Islet of Langerhans (tissue), 1 donor: Measurements from ENCODE around the gene RPL13A.
"Not testable (repeated sequence)": the region's sequence is repeated elsewhere in the genome, so short reads cannot be mapped to it uniquely, and the experiment has no call there.

Experiments
- FAIRE-seq: peaks from one replicate; lab custom pipeline; 2011; peaks lifted over from hg19 to GRCh38; lab: Jason Lieb, UNC

RPL13A gene

DNA sequence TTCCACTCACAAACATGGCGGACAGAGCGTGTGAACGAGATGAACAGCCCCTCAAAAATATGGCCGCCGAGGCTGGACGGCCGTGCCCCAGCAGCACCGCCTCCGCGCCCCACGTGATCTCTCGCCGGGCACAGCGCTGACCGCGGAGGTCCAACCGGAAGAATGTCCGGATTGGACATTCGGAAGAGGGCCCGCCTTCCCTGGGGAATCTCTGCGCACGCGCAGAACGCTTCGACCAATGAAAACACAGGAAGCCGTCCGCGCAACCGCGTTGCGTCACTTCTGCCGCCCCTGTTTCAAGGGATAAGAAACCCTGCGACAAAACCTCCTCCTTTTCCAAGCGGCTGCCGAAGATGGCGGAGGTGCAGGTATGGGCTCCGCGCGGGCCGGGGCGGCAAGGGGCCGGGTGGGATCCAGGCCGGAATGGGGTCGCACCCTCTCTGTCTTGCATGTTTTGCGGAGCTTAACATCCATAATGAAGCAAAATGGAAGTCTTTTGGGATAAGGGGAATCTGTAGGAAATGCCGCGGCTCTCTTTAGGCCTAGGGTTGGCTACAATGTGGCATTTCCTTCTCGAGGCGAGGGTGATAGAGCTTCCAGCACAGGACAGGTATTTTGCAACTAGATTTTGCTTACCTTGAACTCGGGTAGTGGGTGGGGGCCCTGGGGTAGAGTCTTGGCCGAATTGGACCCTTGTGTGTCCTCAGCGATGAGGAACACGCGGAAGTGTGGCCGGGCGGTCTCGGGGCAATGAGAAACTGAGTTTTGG, at the start of gene RPL13A:
Gene RPL13A, plus strand, starts transcription at position 332 of the 769 bp plus-strand sequence. Its CDS starts 22 bp downstream, at position 354.
- FAIRE-seq: peak; percentile 85

GRCh38 chr19:49438261-49438660, 49.1 kb upstream of the RPL13A start:
- no peak for FAIRE-seq

GRCh38 chr19:49439836-49440235, 47.6 kb upstream of the RPL13A start:
- FAIRE-seq: no peak

DNA sequence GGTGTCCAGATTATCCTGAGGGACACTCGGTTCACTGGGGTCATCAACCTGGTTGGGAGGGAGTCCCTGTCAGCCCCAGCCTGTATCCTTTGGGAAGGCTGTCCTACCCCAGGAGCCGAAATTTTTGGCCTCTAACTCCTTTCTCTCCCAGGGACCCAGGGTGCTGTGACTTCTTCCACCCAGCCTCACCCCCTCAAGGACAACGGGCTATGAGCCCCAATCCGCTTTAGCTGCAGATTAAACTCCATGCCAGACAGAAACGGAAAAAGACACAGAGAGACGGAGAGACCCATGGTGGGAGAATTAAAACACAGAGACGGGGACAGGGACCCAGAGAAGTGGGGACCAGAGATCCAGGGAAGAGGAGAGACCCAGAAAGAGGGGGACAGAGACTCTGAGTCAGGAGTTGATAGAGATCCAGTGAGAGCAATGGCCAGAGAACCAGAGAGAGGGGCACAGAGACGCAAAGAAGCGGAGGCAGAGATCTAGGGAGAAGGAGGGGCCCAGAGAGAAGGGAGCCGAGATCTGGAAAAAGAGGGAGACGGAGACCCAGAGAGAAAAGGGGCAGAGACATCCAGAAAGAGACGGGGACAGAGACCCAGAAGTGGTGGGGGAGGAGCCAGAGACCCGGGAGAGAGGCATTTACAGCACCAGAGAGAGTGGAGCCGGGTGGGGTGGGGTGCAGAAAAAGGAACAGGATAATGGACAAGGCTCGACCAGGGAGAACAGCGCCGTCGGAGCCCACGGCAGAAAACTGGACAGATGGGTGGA, 46.8 kb upstream of the RPL13A start:
- FAIRE-seq: no peak

GRCh38 chr19:49441210-49441959, 46.0 kb upstream of the RPL13A start, which contains the start of gene SLC17A7:
Gene SLC17A7 (minus strand): TSS chr19:49441527. CDS start chr19:49441379, 148 bp downstream.
- FAIRE-seq: no peak

GRCh38 chr19:49441960-49442350, 45.5 kb upstream of the RPL13A start:
- FAIRE-seq: no peak

- no peak for FAIRE-seq
These were observed 45.1 kb upstream of the RPL13A start for GRCh38 chr19:49442354-49442753.

GRCh38 chr19:49442771-49443365, 44.5 kb upstream of the RPL13A start:
- FAIRE-seq: no peak

DNA sequence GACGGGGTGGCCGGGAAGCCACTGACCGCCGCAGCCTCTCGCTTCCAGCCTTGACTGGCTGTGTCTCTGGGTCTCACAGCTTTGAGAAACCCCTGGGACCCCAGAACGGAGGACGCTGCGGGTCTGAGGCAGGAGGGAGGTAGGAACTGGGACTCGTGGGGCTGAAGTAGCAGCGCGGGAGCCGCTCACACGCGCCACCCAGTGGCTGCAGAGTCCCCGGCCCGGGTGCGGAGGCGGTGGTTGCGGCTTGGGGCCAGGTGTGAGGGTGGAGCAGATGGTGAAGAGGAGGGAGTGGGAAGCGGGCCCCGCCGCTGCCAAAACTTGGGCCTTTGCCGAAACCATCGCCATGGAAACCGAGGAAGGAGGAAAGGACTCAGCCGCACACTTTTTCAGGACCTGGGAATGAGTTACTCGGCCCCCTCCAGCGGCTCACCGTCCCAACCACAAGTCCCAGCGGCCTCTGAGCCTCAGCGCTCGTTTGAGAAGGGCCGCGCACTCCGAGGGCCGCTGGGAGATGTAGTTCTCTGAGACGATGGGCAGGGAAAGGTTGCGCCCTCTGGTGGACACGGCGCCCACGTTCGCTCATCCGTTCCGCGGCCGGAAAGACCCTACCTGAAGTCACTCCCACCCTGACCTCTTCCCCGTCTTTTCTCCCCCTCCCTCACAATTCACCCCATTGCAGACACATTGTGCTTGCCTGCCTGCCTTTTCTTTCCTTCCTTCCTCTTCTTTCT, 43.9 kb upstream of the RPL13A start:
- FAIRE-seq: no peak

GRCh38 chr19:49444100-49444700, 43.2 kb upstream of the RPL13A start:
- FAIRE-seq: not testable (repeated sequence)

GRCh38 chr19:49445997-49446396, 41.4 kb upstream of the RPL13A start:
- no peak for FAIRE-seq

- no peak for FAIRE-seq
These were observed 39.6 kb upstream of the RPL13A start for GRCh38 chr19:49447485-49448431.

GRCh38 chr19:49448432-49448786, 39.0 kb upstream of the RPL13A start:
- FAIRE-seq: no peak

GRCh38 chr19:49450405-49450804, 37.0 kb upstream of the RPL13A start:
- no peak for FAIRE-seq

DNA sequence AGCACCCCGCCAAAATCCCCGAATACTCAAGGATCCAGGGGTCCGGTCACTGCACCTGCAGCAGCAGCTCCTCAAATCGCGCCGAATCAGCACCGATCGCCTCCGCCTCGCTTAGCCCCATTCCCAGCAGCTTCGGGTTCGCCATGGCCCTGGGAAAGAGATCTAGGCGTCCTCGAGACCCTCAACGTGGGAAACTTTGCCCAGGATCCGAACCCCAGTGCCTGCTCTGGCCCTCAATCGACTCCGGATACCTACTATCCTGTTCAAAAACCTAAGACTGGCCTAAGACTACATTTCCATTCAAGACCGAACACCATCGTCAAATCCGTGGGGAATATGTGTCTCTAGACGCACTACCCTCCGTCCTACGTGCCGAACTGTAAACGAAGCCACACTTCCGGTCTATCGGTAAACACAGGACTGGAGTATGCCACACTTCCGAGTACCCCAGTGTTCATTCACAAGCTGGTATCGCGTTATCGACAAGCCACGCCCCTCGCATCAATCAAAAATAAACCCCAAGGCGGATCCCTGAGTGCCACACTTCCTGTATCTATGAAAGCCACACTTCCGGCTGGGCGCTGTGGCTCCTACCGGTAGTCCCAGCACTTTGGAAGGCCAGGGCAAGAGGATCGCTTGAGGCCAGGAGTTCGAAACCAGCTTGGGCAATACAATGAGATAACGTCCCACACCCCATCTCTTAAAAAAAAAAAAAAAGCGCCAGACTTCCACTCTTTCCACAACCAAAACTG, 35.8 kb upstream of the RPL13A start, which contains the start of gene PIH1D1:
Gene PIH1D1, minus strand, starts transcription at position 385 of the 752 bp plus-strand sequence. Its CDS starts 240 bp downstream, at position 145.
- peak; percentile 75 for FAIRE-seq

GRCh38 chr19:49453013-49453756, 34.2 kb upstream of the RPL13A start, which contains the start of gene ALDH16A1:
Gene ALDH16A1 (plus strand): TSS chr19:49453225. CDS start chr19:49453332, 107 bp downstream.
- no peak for FAIRE-seq

DNA sequence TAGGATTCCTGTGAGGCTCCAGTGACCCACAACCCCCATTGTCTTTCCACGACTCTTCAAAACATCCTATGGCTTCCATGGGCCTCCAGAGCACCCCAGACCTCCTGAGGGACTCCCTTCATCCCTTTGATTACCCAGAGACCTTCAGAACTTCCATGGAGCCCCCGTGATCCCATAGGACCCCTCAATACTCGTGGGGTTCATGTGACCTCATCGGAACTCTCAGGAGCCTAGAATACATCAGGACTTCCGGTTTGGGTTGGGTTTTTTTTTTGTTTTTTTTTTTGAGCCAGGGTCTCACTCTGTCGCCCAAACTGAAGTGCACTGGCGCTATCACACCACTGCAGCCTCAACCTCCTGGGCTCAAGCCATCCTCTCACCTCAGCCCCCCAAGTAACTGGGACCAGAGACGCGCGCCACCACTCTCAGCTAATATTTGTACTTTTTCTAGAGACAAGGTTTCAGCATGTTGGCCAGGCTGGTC, 33.6 kb upstream of the RPL13A start:
- no peak for FAIRE-seq

DNA sequence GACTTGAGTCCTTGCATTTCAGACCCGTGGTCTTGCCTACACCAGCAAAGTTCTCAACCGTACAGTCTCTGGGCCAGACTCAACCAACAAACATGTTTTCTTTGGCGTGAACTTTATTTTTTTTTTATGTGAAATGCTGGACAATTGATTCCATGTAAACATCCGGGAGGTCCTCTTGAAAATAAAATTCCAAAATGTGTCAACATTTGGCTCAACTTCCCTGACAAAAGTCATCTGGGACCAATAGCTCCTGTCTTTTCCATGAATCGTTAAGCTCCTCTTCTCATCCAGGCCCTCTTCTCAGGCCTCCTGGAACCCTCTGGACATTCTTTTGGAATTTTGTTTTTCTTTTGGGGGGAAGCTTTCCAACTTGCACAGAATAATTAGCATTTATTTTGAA, 31.6 kb upstream of the RPL13A start:
- FAIRE-seq: no peak
